ENCODE data around the gene CIAO1. TPM values are rescaled to one million over a fixed set of nuclear protein-coding genes. Genes with fewer than 3 reads are reported as not detected.
A peak's percentile ranks its signal among the peaks of the same experiment; 100 is the strongest.

CIAO1 gene
- total RNA-seq, 6 donors from 2014 or later, result 69.0 to 169 (median 91.0) TPM

- DNase-seq (no peak), ATAC-seq (ENCODE audit: low FRiP score in 2 of 2) (no peak)
- H3K27ac ChIP-seq, result no peak overlapping the region
- H3K4me1 ChIP-seq, result peaks cover 9 to 33% (median 14%) of the 10 kb centered on the region in 4 donors
- H3K27me3 ChIP-seq, result no peaks in the 10 kb centered on the region
- TF ChIP-seq POLR2AphosphoS5 (IDR thresholded peaks at IDR 0.05) (no peak), EP300 (IDR thresholded peaks at IDR 0.05) (no peak), POLR2A (IDR thresholded peaks at IDR 0.05) (no peak)
- TF ChIP-seq, protein P1, sequence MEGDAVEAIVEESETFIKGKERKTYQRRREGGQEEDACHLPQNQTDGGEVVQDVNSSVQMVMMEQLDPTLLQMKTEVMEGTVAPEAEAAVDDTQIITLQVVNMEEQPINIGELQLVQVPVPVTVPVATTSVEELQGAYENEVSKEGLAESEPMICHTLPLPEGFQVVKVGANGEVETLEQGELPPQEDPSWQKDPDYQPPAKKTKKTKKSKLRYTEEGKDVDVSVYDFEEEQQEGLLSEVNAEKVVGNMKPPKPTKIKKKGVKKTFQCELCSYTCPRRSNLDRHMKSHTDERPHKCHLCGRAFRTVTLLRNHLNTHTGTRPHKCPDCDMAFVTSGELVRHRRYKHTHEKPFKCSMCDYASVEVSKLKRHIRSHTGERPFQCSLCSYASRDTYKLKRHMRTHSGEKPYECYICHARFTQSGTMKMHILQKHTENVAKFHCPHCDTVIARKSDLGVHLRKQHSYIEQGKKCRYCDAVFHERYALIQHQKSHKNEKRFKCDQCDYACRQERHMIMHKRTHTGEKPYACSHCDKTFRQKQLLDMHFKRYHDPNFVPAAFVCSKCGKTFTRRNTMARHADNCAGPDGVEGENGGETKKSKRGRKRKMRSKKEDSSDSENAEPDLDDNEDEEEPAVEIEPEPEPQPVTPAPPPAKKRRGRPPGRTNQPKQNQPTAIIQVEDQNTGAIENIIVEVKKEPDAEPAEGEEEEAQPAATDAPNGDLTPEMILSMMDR (IDR thresholded peaks at IDR 0.05), result no peak
- 94 to 99% methylated on average over 4 of the region's 4 CpGs for WGBS, 2 donors
- peaks cover 12 to 26% (median 20%) of the 10 kb centered on the region in 4 donors for H3K36me3 ChIP-seq
- H3K4me3 ChIP-seq, result no peak overlapping the region
- no peaks in the 10 kb centered on the region for H3K9me3 ChIP-seq
Measured at GRCh38 chr2:96248624-96249023, 17.4 kb upstream of the CIAO1 start.

DNA sequence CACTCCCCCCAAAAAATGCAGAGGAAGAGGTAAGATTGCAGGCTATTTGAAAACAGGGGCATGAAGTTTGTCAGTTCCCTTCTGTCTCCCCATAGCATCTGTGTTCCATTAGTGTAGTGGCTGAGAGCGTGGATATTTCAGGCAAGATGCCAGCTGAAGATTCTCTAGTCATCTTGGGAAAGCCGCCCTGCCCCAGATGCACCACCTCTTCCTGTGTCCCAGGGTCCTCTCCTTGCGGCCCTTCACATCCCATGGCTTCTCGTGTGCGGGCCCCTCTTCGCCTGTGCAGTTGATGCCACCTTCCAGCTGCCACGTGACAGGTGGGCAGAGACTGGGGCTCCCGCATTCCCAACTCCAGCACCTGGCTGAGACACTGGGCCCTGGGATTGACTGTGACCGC, 16.4 kb upstream of the CIAO1 start:
- H3K27ac ChIP-seq, result peak overlapping the region in 2 of 4 donors; percentile 19 to 37
- WGBS, 2 donors, result 90 to 92% methylated on average over 9 of the region's 9 CpGs
- no peaks in the 10 kb centered on the region for H3K27me3 ChIP-seq
- DNase-seq (peak in 1 of 2 donors; percentile 36), ATAC-seq (ENCODE audit: low FRiP score in 2 of 2) (peak in 1 of 2 donors; percentile 67)
- H3K36me3 ChIP-seq, result peaks cover 13 to 36% (median 29%) of the 10 kb centered on the region in 4 donors
- H3K4me3 ChIP-seq, result no peak overlapping the region
- peaks cover 18 to 41% (median 22%) of the 10 kb centered on the region in 4 donors for H3K4me1 ChIP-seq
- TF ChIP-seq EP300 (IDR thresholded peaks at IDR 0.05), result no peak
- TF ChIP-seq, protein P1 (IDR thresholded peaks at IDR 0.05), result no peak
- TF ChIP-seq POLR2AphosphoS5 (IDR thresholded peaks at IDR 0.05), result no peak
- no peak for TF ChIP-seq POLR2A (IDR thresholded peaks at IDR 0.05)
- no peaks in the 10 kb centered on the region for H3K9me3 ChIP-seq

DNA sequence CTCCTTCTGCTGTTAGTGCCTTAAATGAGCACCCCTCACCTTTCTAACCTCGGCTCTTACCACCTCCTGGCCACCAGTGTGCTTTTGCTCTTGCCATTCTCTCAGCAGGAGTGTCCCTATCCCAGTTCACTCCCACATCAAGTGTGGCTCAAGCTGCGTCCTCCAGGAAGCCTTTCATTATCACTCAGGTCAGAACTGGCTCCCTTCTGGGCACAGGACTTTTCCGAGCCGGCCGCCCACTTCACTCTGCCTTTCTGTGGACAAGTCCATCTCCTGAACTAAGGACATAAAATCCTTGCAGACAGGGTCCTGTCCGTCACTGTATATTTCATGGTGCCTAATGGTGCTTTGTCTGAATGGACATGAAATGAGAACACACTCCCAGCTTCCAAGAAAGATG, 15.8 kb upstream of the CIAO1 start:
- 91 to 96% methylated on average over 6 of the region's 6 CpGs for WGBS, 2 donors
- Histone ChIP-seq H3K4me3 (no peak overlapping the region), H3K4me1 (peaks cover 23 to 46% (median 27%) of the 10 kb centered on the region in 4 donors), H3K27me3 (no peaks in the 10 kb centered on the region), H3K27ac (peak overlapping the region in 3 of 4 donors; percentile 19 to 64 (median 49)), H3K9me3 (no peaks in the 10 kb centered on the region), H3K36me3 (peaks cover 18 to 41% (median 33%) of the 10 kb centered on the region in 4 donors)
- DNase-seq, result no peak
- no peak for TF ChIP-seq POLR2AphosphoS5 (IDR thresholded peaks at IDR 0.05)
- no peak for TF ChIP-seq EP300 (IDR thresholded peaks at IDR 0.05)
- TF ChIP-seq, protein P1 (IDR thresholded peaks at IDR 0.05), result no peak
- no peak for TF ChIP-seq POLR2A (IDR thresholded peaks at IDR 0.05)
- no peak for ATAC-seq (ENCODE audit: low FRiP score in 2 of 2)

GRCh38 chr2:96251721-96252292, 14.2 kb upstream of the CIAO1 start:
- Histone ChIP-seq H3K4me3 (no peak overlapping the region), H3K27ac (peak overlapping the region in 3 of 4 donors; percentile 26 to 64 (median 49)), H3K27me3 (no peaks in the 10 kb centered on the region), H3K36me3 (peaks cover 24 to 52% (median 40%) of the 10 kb centered on the region in 4 donors), H3K9me3 (no peaks in the 10 kb centered on the region), H3K4me1 (peaks cover 26 to 50% (median 29%) of the 10 kb centered on the region in 4 donors)
- TF ChIP-seq, protein P1 (IDR thresholded peaks at IDR 0.05), result no peak
- peak in 1 of 2 donors; percentile 44 for TF ChIP-seq POLR2AphosphoS5 (IDR thresholded peaks at IDR 0.05)
- DNase-seq, result peak in 1 of 2 donors; percentile 69
- 61 to 69% methylated on average over 6 of the region's 6 CpGs for WGBS, 2 donors
- peak in 1 of 2 donors; percentile 45 for ATAC-seq (ENCODE audit: low FRiP score in 2 of 2)

- Histone ChIP-seq H3K36me3 (peaks cover 24 to 52% (median 40%) of the 10 kb centered on the region in 4 donors), H3K27ac (peak overlapping the region in 3 of 4 donors; percentile 30 to 64 (median 49)), H3K27me3 (no peaks in the 10 kb centered on the region), H3K4me1 (peaks cover 33 to 50% (median 34%) of the 10 kb centered on the region in 4 donors), H3K4me3 (no peak overlapping the region), H3K9me3 (no peaks in the 10 kb centered on the region)
- DNase-seq (peak in 1 of 2 donors; percentile 40), ATAC-seq (ENCODE audit: low FRiP score in 2 of 2) (no peak)
- TF ChIP-seq POLR2A (IDR thresholded peaks at IDR 0.05) (no peak), POLR2AphosphoS5 (IDR thresholded peaks at IDR 0.05) (no peak), EP300 (IDR thresholded peaks at IDR 0.05) (no peak)
- TF ChIP-seq, protein P1 (IDR thresholded peaks at IDR 0.05), result no peak
- 87 to 98% methylated on average over 3 to 8 of the region's 8 CpGs for WGBS, 2 donors
Measured at GRCh38 chr2:96252526-96252925, 13.5 kb upstream of the CIAO1 start.

All from upper lobe of left lung (tissue), 6 donors.